Measurements from ENCODE around the gene MB.

DNA sequence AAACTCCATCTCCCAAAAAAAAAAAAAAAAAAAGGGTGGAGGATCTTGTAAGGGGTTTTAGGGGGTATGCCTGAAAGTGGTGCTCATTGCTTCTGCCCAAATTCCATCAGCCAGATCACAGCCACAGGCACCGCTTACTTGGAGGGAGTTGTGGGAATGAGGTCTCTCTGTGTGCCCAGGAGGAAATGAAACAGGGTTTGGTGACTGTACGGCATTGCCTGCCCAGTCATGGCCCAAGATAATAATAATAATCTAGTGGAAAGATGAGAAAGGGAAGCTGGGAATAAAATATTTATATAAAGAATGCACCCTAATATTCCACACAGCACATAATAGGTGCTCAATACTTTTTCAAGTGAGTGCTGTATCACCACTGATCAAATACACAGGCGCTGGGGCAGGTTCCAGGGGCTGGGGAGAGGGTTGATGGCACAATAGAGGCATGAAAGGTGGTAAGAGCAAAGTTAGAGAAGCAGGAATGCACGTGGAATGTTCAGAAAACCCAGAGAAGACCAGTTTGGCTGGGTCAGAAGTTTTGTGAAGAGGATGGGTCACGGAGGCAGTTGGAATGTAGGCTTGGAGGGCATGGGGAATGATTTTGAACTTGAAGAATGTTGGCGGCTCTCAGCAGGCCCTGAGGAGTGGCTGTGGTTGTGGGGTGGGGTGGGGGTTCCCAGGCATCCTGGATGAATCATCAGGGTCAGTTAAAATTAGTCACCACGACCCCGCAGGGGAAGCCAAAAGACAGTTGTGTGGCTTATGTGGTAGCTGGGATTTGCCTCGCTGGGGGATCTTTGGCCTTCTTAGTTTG lies 12.5 kb upstream of the MB start:
- TF ChIP-seq POLR2AphosphoS5 (IDR thresholded peaks at IDR 0.05; ENCODE audit: low read depth, low read length) (peak; percentile 51; the same call in 1 of the 2 replicates), REST (IDR thresholded peaks at IDR 0.05; ENCODE audit: insufficient read depth in 1 of 2, low read depth in 2 of 2, low read length in 1 of 2) (no peak), TCF7L2 (IDR thresholded peaks at IDR 0.05; ENCODE audit: low read depth, low read length) (no peak)
- TF ChIP-seq, protein P1, sequence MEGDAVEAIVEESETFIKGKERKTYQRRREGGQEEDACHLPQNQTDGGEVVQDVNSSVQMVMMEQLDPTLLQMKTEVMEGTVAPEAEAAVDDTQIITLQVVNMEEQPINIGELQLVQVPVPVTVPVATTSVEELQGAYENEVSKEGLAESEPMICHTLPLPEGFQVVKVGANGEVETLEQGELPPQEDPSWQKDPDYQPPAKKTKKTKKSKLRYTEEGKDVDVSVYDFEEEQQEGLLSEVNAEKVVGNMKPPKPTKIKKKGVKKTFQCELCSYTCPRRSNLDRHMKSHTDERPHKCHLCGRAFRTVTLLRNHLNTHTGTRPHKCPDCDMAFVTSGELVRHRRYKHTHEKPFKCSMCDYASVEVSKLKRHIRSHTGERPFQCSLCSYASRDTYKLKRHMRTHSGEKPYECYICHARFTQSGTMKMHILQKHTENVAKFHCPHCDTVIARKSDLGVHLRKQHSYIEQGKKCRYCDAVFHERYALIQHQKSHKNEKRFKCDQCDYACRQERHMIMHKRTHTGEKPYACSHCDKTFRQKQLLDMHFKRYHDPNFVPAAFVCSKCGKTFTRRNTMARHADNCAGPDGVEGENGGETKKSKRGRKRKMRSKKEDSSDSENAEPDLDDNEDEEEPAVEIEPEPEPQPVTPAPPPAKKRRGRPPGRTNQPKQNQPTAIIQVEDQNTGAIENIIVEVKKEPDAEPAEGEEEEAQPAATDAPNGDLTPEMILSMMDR (IDR thresholded peaks at IDR 0.05) = no peak
